GM12878 (cell line): Measurements from ENCODE around the gene TAF4.

Experiments used
- CBX3 ChIP-seq: fragments of 200-600 bp; sonication (generic); IDR thresholded peaks from 2 replicates; pipeline ENCODE4 v1.6.1; 2016; ENCODE audit warnings: low read depth, borderline replicate concordance
- CEBPB ChIP-seq, 2 experiments: fragments of 150-350 bp in 1 of 2; IDR thresholded peaks; 2 replicates each; pipeline ENCODE4 v1.6.1; 2012 to 2014; ENCODE audit warnings: low read depth in 2 of 2, low read length in 2 of 2, borderline replicate concordance in 1 of 2, inconsistent platforms in 1 of 2
- CTCF ChIP-seq, 3 experiments: IDR thresholded peaks in 2 of 3; conservative IDR thresholded peaks in 1 of 3; 2 replicates each; pipeline ENCODE4 v1.5.1; 2011; ENCODE audit warnings: low read depth in 3 of 3, low read length in 3 of 3, mild to moderate bottlenecking in 3 of 3, control low read depth in 2 of 3, moderate library complexity in 2 of 3, inconsistent platforms in 1 of 3, mixed read lengths in 1 of 3; ENCODE audit not compliant: control insufficient read depth in 2 of 3, insufficient read depth in 1 of 3; ENCODE audit errors: extremely low read depth in 1 of 3
- HDAC2 ChIP-seq: fragments of 200-600 bp; sonication (generic); IDR thresholded peaks from 2 replicates; pipeline ENCODE4 v1.6.1; 2017
- MTA2 ChIP-seq: fragments of 450-650 bp; IDR thresholded peaks from 2 replicates; pipeline ENCODE4 v1.6.1; 2016; ENCODE audit warnings: low read depth, mild to moderate bottlenecking, moderate library complexity
- MYC ChIP-seq: IDR thresholded peaks from 2 replicates; pipeline ENCODE4 v1.6.1; 2011; ENCODE audit warnings: mild to moderate bottlenecking, low read length, moderate library complexity, inconsistent platforms; ENCODE audit not compliant: insufficient read depth, insufficient replicate concordance, insufficient read length, severe bottlenecking
- NFIC ChIP-seq: IDR thresholded peaks from 2 replicates; pipeline ENCODE4 v1.6.1; 2012; ENCODE audit warnings: low read depth, mild to moderate bottlenecking, inconsistent platforms, low read length, moderate library complexity
- NFYA ChIP-seq: IDR thresholded peaks from 2 replicates; pipeline ENCODE4 v1.6.1; 2011; ENCODE audit warnings: low read depth, mild to moderate bottlenecking, low read length, improper control_type of control experiment, borderline replicate concordance
- POLR2A ChIP-seq: IDR thresholded peaks from 2 replicates; pipeline ENCODE4 v1.6.1; 2011; ENCODE audit warnings: low read depth, mild to moderate bottlenecking, low read length
- SMAD1 ChIP-seq: fragments of 450-650 bp; IDR thresholded peaks from 2 replicates; pipeline ENCODE4 v1.6.1; 2018; ENCODE audit warnings: mild to moderate bottlenecking, low read depth; ENCODE audit not compliant: partially characterized antibody
- SPI1 ChIP-seq: IDR thresholded peaks from 2 replicates; pipeline ENCODE4 v1.6.1; 2011; ENCODE audit warnings: low read depth, mild to moderate bottlenecking, low read length, moderate library complexity, borderline replicate concordance; ENCODE audit not compliant: insufficient read depth
- SUZ12 ChIP-seq: fragments of 200-600 bp; sonication (generic); IDR thresholded peaks from one replicate; pipeline ENCODE4 v1.6.1; 2018; ENCODE audit warnings: antibody characterized with exemption, mild to moderate bottlenecking; ENCODE audit not compliant: unreplicated experiment
- ZNF217 ChIP-seq: fragments of 450-650 bp; IDR thresholded peaks from 2 replicates; pipeline ENCODE4 v1.6.1; 2017; ENCODE audit warnings: antibody characterized with exemption, mild to moderate bottlenecking

- TF ChIP-seq CEBPB (IDR thresholded peaks at IDR 0.05; ENCODE audit: borderline replicate concordance in 1 of 2, low read depth in 2 of 2, low read length in 2 of 2), result no peak
- no peak for TF ChIP-seq SUZ12
- no peak for TF ChIP-seq HDAC2
- TF ChIP-seq MYC, result no peak
- TF ChIP-seq POLR2A, result no peak
- no peak for TF ChIP-seq SMAD1
- no peak for TF ChIP-seq CBX3
- no peak for TF ChIP-seq MTA2
- TF ChIP-seq CTCF (IDR thresholded peaks at IDR 0.05 in 2 of 3, conservative IDR thresholded peaks at IDR 0.05 in 1 of 3; ENCODE audit: control insufficient read depth in 2 of 3, extremely low read depth in 1 of 3, insufficient read depth in 1 of 3, low read depth in 3 of 3, low read length in 3 of 3), result no peak
- TF ChIP-seq NFYA, result no peak
- TF ChIP-seq SPI1, result no peak
- TF ChIP-seq ZNF217, result no peak
- no peak for TF ChIP-seq NFIC
Measured at GRCh38 chr20:61963885-61964674, 101.6 kb downstream of the TAF4 start.
